Epidermal melanocyte (primary cell): ENCODE measurements around the gene TUBA1C.
"Not testable (repeated sequence)": the region's sequence is repeated elsewhere in the genome, so short reads cannot be mapped to it uniquely, and the experiment has no call there.

Experiments used
- DNase-seq: peaks from one replicate; pipeline ENCODE4 v3.0.0; 2011; ENCODE audit warnings: low spot score; ENCODE audit not compliant: insufficient read length

The TUBA1C gene

GRCh38 chr12:49255456-49255855, 9.4 kb upstream of the TUBA1C start:
- not testable (repeated sequence) for DNase-seq

- DNase-seq: no peak
Measured at GRCh38 chr12:49255857-49256637, 8.8 kb upstream of the TUBA1C start.

- DNase-seq: not testable (repeated sequence)
Measured at GRCh38 chr12:49257508-49258184, 7.2 kb upstream of the TUBA1C start.

- DNase-seq: no peak
Measured at GRCh38 chr12:49259452-49259851, 5.4 kb upstream of the TUBA1C start.

- DNase-seq: no peak
Measured at GRCh38 chr12:49260166-49260565, 4.7 kb upstream of the TUBA1C start.

- no peak for DNase-seq
Measured at GRCh38 chr12:49260571-49261363, 4.1 kb upstream of the TUBA1C start.

- DNase-seq: no peak
Measured at GRCh38 chr12:49261721-49262120, 3.2 kb upstream of the TUBA1C start.

GRCh38 chr12:49263400-49263763, 1.5 kb upstream of the TUBA1C start:
- no peak for DNase-seq

- DNase-seq: no peak
Measured at GRCh38 chr12:49264466-49264872, 413 bp upstream of the TUBA1C start.

GRCh38 chr12:49269191-49269590, 4.3 kb downstream of the TUBA1C start:
- not testable (repeated sequence) for DNase-seq

- no peak for DNase-seq
Measured at GRCh38 chr12:49272790-49273725, 8.2 kb downstream of the TUBA1C start.

- DNase-seq: no peak
Measured at GRCh38 chr12:49273726-49274395, 9.0 kb downstream of the TUBA1C start.

GRCh38 chr12:49274396-49275069, 9.7 kb downstream of the TUBA1C start:
- DNase-seq: no peak

- DNase-seq: peak; percentile 12
Measured at GRCh38 chr12:49276304-49277290, 11.7 kb downstream of the TUBA1C start.

GRCh38 chr12:49277466-49277865, 12.6 kb downstream of the TUBA1C start:
- DNase-seq: no peak

GRCh38 chr12:49279706-49280159, 14.9 kb downstream of the TUBA1C start:
- DNase-seq: no peak

- not testable (repeated sequence) for DNase-seq
Measured at GRCh38 chr12:49280545-49280944, 15.7 kb downstream of the TUBA1C start.

- DNase-seq: no peak
Measured at GRCh38 chr12:49282302-49282701, 17.4 kb downstream of the TUBA1C start.
